ENCODE results near the gene ADGRL3. TPM values are rescaled to one million over a fixed set of nuclear protein-coding genes. Genes with fewer than 3 reads are reported as not detected.

Gene ADGRL3
- total RNA-seq, 1 donor from 2014 or later = 34.5 TPM

GRCh38 chr4:61231421-61231820 lies 31.3 kb downstream of the ADGRL3 start:
- no peak for DNase-seq (ENCODE audit: low read depth, low spot score)
- Mint-ChIP-seq H3K4me1 (peaks cover 12% of the 10 kb centered on the region), H3K36me3 (ENCODE audit: low read depth) (peaks cover 9% of the 10 kb centered on the region), H3K4me3 (no peak overlapping the region), H3K27ac (ENCODE audit: unreplicated experiment) (no peak overlapping the region), H3K9me3 (peaks cover 13% of the 10 kb centered on the region), H3K27me3 (ENCODE audit: low read depth) (no peaks in the 10 kb centered on the region)
- TF ChIP-seq CTCF (conservative IDR thresholded peaks at IDR 0.05) = no peak

GRCh38 chr4:61239250-61239649 lies 39.1 kb downstream of the ADGRL3 start:
- peaks cover 18% of the 10 kb centered on the region for H3K4me1 Mint-ChIP-seq
- TF ChIP-seq CTCF (conservative IDR thresholded peaks at IDR 0.05) = no peak
- no peak for DNase-seq (ENCODE audit: low read depth, low spot score)
- peaks cover 8% of the 10 kb centered on the region for H3K9me3 Mint-ChIP-seq
- H3K27me3 Mint-ChIP-seq (ENCODE audit: low read depth) = no peaks in the 10 kb centered on the region
- H3K4me3 Mint-ChIP-seq = no peak overlapping the region
- H3K36me3 Mint-ChIP-seq (ENCODE audit: low read depth) = peaks cover 4% of the 10 kb centered on the region
- no peak overlapping the region for H3K27ac Mint-ChIP-seq (ENCODE audit: unreplicated experiment)

- TF ChIP-seq CTCF (conservative IDR thresholded peaks at IDR 0.05) = no peak
- Mint-ChIP-seq H3K4me1 (peaks cover 23% of the 10 kb centered on the region), H3K36me3 (ENCODE audit: low read depth) (no peaks in the 10 kb centered on the region), H3K4me3 (no peak overlapping the region), H3K27ac (ENCODE audit: unreplicated experiment) (no peak overlapping the region), H3K9me3 (no peaks in the 10 kb centered on the region), H3K27me3 (ENCODE audit: low read depth) (no peaks in the 10 kb centered on the region)
- DNase-seq (ENCODE audit: low read depth, low spot score) = no peak
These were observed 43.8 kb downstream of the ADGRL3 start for GRCh38 chr4:61243962-61244361.

- no peak for DNase-seq (ENCODE audit: low read depth, low spot score)
- no peaks in the 10 kb centered on the region for H3K9me3 Mint-ChIP-seq
- H3K36me3 Mint-ChIP-seq (ENCODE audit: low read depth) = no peaks in the 10 kb centered on the region
- H3K27ac Mint-ChIP-seq (ENCODE audit: unreplicated experiment) = peak overlapping the region; percentile 24
- H3K4me3 Mint-ChIP-seq = no peak overlapping the region
- H3K27me3 Mint-ChIP-seq (ENCODE audit: low read depth) = no peaks in the 10 kb centered on the region
- no peak for TF ChIP-seq CTCF (conservative IDR thresholded peaks at IDR 0.05)
- peaks cover 21% of the 10 kb centered on the region for H3K4me1 Mint-ChIP-seq
These were observed 45.1 kb downstream of the ADGRL3 start for GRCh38 chr4:61245069-61245714.

GRCh38 chr4:61246034-61246433 lies 45.9 kb downstream of the ADGRL3 start:
- Mint-ChIP-seq H3K27ac (ENCODE audit: unreplicated experiment) (peak overlapping the region; percentile 63), H3K4me1 (peaks cover 21% of the 10 kb centered on the region), H3K4me3 (no peak overlapping the region), H3K27me3 (ENCODE audit: low read depth) (no peaks in the 10 kb centered on the region), H3K36me3 (ENCODE audit: low read depth) (peaks cover under 1% of the 10 kb centered on the region), H3K9me3 (no peaks in the 10 kb centered on the region)
- no peak for DNase-seq (ENCODE audit: low read depth, low spot score)
- TF ChIP-seq CTCF (conservative IDR thresholded peaks at IDR 0.05) = no peak
